ENCODE measurements around the gene STK39. TPM values are rescaled to one million over a fixed set of nuclear protein-coding genes. Genes with fewer than 3 reads are reported as not detected.

STK39 gene
- total RNA-seq, 3 donors from 2014 or later, result 16.4 to 22.9 (median 19.2) TPM

DNA sequence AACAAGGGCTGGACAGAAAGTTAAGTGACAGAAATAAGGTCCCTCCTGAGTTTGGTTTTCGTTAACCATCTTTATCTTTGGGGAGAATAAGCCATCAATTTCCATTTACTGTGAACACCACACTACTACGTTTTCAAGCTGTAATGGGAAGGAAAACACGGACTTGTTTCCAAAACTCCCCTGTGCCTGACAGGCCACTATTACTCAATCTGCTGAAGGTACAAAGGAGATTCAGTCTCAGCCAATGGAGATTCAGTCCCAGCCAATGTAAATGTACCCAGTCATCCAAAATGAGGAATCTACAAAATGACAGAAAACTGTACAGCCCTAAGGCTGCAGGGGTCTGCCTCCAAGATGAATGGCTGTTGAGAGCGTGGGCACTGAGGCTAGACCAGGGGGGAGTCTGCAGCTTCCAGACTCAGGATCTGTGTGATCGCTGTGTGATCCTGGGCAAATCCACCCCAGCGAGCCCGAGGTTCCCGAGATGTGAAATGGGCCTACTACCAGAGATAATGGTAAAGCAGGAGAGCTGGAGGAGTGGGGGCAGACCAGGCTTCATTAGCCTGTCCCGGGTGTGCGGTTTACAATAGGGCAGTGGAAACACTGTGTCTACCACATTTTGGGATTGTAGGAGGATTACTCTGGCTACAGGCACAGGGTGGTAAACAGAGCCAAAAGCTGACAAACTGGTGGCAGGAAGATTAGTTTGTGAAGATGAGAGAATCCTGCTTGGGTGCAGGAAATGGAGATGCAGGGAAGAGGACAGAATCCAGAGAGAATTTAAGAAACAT, 284.8 kb downstream of the STK39 start:
- no peaks in the 10 kb centered on the region for H3K27me3 ChIP-seq
- intact Hi-C loops (cut with DNase I; ENCODE audit: low total_unique reads), result no loop called here
- H3K27ac ChIP-seq, result no peak overlapping the region
- H3K9me3 ChIP-seq, result no peaks in the 10 kb centered on the region
- no peak for TF ChIP-seq POLR2A (IDR thresholded peaks at IDR 0.05)
- no peak overlapping the region for H3K4me3 ChIP-seq
- DNase-seq (ENCODE audit: low spot score in 2 of 2), result no peak
- no peaks in the 10 kb centered on the region for H3K4me1 ChIP-seq
- H3K36me3 ChIP-seq, result no peaks in the 10 kb centered on the region

DNA sequence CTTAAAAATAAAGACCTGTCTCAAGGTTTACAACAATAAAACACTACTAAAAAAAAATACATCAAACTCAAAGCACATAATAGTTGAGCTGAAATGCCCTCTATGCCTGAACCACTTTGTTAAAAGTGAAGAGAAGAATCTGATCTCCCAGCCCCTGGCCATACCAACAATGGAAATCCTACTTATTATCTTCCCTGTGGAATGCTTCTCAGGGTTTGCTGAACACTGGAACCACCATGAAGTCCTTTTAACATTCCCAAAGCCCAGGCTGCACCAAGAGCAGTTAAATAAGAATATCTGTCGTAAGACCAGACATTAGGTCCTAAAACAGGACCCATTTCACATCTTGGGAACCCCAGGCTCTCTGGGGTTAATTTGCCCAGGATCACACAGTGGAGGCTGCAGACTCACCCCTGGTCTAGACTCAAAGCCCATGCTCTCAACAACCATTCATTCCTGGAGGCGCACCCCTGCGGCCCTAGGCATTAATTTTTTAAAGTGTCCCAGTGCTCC, 285.8 kb downstream of the STK39 start:
- Histone ChIP-seq H3K36me3 (no peaks in the 10 kb centered on the region), H3K9me3 (no peaks in the 10 kb centered on the region), H3K4me1 (no peaks in the 10 kb centered on the region), H3K4me3 (no peak overlapping the region), H3K27me3 (no peaks in the 10 kb centered on the region), H3K27ac (no peak overlapping the region)
- no peak for DNase-seq (ENCODE audit: low spot score in 2 of 2)
- intact Hi-C loops (cut with DNase I; ENCODE audit: low total_unique reads), result no loop called here
- TF ChIP-seq, protein P1, sequence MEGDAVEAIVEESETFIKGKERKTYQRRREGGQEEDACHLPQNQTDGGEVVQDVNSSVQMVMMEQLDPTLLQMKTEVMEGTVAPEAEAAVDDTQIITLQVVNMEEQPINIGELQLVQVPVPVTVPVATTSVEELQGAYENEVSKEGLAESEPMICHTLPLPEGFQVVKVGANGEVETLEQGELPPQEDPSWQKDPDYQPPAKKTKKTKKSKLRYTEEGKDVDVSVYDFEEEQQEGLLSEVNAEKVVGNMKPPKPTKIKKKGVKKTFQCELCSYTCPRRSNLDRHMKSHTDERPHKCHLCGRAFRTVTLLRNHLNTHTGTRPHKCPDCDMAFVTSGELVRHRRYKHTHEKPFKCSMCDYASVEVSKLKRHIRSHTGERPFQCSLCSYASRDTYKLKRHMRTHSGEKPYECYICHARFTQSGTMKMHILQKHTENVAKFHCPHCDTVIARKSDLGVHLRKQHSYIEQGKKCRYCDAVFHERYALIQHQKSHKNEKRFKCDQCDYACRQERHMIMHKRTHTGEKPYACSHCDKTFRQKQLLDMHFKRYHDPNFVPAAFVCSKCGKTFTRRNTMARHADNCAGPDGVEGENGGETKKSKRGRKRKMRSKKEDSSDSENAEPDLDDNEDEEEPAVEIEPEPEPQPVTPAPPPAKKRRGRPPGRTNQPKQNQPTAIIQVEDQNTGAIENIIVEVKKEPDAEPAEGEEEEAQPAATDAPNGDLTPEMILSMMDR (IDR thresholded peaks at IDR 0.05), result no peak
- TF ChIP-seq POLR2AphosphoS5 (IDR thresholded peaks at IDR 0.05), result no peak
- TF ChIP-seq POLR2A (IDR thresholded peaks at IDR 0.05), result no peak

DNA sequence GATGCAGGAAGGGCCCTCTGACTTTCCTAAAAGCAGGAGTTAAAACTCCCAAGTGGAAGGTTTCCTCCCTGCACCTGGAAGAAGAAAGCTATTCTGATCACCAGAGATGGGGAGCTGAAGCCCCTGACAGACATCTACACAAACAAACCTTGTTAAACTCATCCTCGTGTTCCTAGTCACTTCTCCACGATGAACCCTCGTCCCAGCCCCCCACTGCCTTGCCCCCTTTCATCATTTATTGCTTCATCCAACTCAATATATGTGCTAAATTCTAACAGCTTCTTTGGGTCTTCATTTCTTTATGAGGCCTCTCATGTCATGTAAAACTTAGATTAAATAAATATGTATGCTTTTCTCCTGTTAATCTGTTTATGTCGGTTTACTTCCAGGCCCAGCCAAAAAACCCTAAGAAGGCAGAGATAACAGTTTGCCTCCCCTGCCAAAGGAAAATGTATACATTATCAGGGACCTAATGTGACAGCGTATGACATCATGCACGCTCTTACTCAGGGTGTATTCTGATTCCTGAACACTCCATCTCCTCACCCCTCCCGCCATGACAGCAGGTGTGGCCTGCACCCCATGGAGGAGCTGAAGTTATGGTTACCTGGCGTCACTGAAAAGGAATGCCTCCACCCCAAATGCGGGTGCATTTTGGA, 287.2 kb downstream of the STK39 start:
- H3K9me3 ChIP-seq, result no peaks in the 10 kb centered on the region
- no peak for DNase-seq (ENCODE audit: low spot score in 2 of 2)
- no peak overlapping the region for H3K27ac ChIP-seq
- no peak overlapping the region for H3K4me3 ChIP-seq
- H3K27me3 ChIP-seq, result no peaks in the 10 kb centered on the region
- intact Hi-C loops (cut with DNase I; ENCODE audit: low total_unique reads), result no loop called here
- H3K4me1 ChIP-seq, result no peaks in the 10 kb centered on the region
- no peaks in the 10 kb centered on the region for H3K36me3 ChIP-seq
- TF ChIP-seq POLR2AphosphoS5 (IDR thresholded peaks at IDR 0.05) (no peak), POLR2A (IDR thresholded peaks at IDR 0.05) (no peak)
- TF ChIP-seq, protein P1 (IDR thresholded peaks at IDR 0.05), result no peak

DNA sequence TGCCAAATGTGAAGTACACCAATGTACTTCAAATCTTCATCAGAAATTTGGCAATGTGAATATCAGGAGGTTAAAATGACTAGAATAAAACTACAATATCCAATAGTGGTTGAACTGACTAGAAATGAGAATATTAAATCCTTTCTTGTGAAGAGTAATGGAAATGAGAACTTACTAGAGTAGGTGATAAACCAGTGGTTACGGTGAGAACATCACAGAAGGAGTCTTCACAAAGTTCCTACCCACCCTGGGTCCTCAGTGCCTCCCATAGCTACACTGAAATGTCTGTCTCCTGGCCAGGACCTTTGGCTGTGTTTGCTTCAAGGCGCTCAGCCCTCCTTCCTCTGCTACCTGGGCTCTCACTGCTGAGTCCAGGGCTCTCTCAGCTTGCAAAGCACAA, 289.7 kb downstream of the STK39 start:
- H3K4me3 ChIP-seq, result no peak overlapping the region
- no peaks in the 10 kb centered on the region for H3K36me3 ChIP-seq
- H3K9me3 ChIP-seq, result no peaks in the 10 kb centered on the region
- H3K27me3 ChIP-seq, result no peaks in the 10 kb centered on the region
- intact Hi-C loops (cut with DNase I; ENCODE audit: low total_unique reads), result no loop called here
- H3K27ac ChIP-seq, result no peak overlapping the region
- no peaks in the 10 kb centered on the region for H3K4me1 ChIP-seq
- no peak for DNase-seq (ENCODE audit: low spot score in 2 of 2)
- TF ChIP-seq, protein P1 (IDR thresholded peaks at IDR 0.05), result no peak
- TF ChIP-seq POLR2A (IDR thresholded peaks at IDR 0.05) (no peak), POLR2AphosphoS5 (IDR thresholded peaks at IDR 0.05) (no peak)

DNA sequence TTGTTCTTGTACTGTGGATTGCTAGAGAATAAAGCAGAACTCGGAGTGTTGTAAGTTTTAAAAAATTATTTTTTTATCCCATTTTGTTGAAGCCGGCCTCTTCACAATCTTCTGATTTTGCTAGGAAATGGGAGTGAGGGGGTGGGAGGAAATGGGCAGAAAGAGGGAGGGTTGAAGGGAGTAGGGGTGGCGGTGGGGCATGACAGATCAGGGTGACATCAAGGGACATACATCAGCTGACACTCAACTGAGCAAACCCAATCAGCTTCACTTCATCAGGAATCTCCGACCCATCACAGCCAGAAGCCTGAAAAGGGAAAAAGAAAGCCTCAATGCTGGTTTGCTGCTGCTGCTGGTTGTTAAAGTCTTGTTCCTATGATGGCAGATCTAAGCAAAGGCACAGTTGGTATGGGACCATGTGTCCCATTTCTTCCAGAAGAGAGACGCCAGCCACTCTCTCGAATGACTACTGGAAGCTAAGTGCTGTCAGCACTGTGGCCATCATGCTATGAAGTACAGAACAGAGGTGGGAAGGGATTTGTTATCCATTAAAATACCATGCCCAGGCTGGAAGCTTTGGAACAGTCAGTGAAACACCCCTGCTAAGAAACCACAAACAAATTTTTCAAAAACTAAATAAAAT, 292.0 kb downstream of the STK39 start:
- TF ChIP-seq, protein P1 (IDR thresholded peaks at IDR 0.05), result no peak
- TF ChIP-seq POLR2AphosphoS5 (IDR thresholded peaks at IDR 0.05) (no peak), POLR2A (IDR thresholded peaks at IDR 0.05) (no peak)
- intact Hi-C loops (cut with DNase I; ENCODE audit: low total_unique reads), result no loop called here
- Histone ChIP-seq H3K9me3 (no peaks in the 10 kb centered on the region), H3K36me3 (no peaks in the 10 kb centered on the region), H3K27me3 (no peaks in the 10 kb centered on the region), H3K4me1 (no peaks in the 10 kb centered on the region), H3K27ac (no peak overlapping the region), H3K4me3 (no peak overlapping the region)
- no peak for DNase-seq (ENCODE audit: low spot score in 2 of 2)
